ENCODE results near the gene CSPG4.

GRCh38 chr15:75655931-75656330 is 56.7 kb downstream of the CSPG4 start:
- no peak for TF ChIP-seq POLR2A (IDR thresholded peaks at IDR 0.05; ENCODE audit: low read depth, low read length)
- TF ChIP-seq MYC (IDR thresholded peaks at IDR 0.05; ENCODE audit: low read depth, low read length), result no peak
- no peak for TF ChIP-seq CTCF (IDR thresholded peaks at IDR 0.05; ENCODE audit: extremely low read depth in 1 of 2, insufficient read depth in 1 of 2, low read depth in 1 of 2, low read length in 2 of 2)
- no peak for TF ChIP-seq MAX (IDR thresholded peaks at IDR 0.05; ENCODE audit: insufficient read depth, insufficient read length)
- TF ChIP-seq JUN (IDR thresholded peaks at IDR 0.05; ENCODE audit: borderline replicate concordance, insufficient read depth, insufficient read length, low read depth), result no peak
- TF ChIP-seq EZH2 (IDR thresholded peaks at IDR 0.05; ENCODE audit: borderline replicate concordance, low read depth, low read length, severe bottlenecking), result no peak
- no peak for TF ChIP-seq POLR2AphosphoS5 (IDR thresholded peaks at IDR 0.05; ENCODE audit: insufficient read depth, low read depth, low read length)
- no peak for TF ChIP-seq FOS (IDR thresholded peaks at IDR 0.05; ENCODE audit: borderline replicate concordance, insufficient read depth, low read length)
- TF ChIP-seq GATA2 (IDR thresholded peaks at IDR 0.05; ENCODE audit: insufficient read depth, insufficient read length, low read depth, low read length), result no peak
